Gastrocnemius medialis (tissue), 4 donors: ENCODE results near the gene C12orf56.

Experiments used
- POLR2A ChIP-seq, 2 donors: fragments of 450-650 bp; IDR thresholded peaks; one replicate each; pipeline ENCODE4 v1.6.1; 2017; ENCODE audit warnings: antibody characterized with exemption in 2 of 2, mild to moderate bottlenecking in 2 of 2, moderate library complexity in 2 of 2
- TF ChIP-seq, protein P1 (sequence below), 5 experiments: fragments of 450-650 bp in 3 of 5; fragments of 200-600 bp in 2 of 5; sonication (generic) in 2 of 5; IDR thresholded peaks in 4 of 5; conservative IDR thresholded peaks in 1 of 5; 1 replicate in 4 of 5; 2 replicates in 1 of 5; pipeline ENCODE4 v1.5.1; 2016 to 2019; ENCODE audit warnings: antibody characterized with exemption in 5 of 5, mild to moderate bottlenecking in 3 of 5, moderate library complexity in 3 of 5

DNA sequence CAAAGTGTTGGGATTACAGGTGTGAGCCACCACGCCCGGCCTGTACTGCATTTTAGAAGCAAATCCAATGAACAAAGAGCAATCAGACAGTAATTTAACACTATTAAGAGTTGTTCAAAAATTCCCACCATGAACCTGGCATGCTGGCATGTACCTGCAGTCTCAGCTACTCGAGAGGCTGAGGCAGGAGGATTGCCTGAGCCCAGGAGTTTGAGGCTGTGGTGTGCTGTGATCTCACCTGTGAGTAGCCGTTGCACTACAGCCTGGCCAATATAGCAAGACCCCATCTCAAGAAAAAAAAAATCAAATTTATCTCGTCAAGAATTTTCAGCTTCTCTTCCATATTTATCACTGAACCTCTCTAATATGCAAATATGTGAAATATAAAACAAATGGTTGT is 128.7 kb downstream of the C12orf56 start:
- TF ChIP-seq, protein P1, sequence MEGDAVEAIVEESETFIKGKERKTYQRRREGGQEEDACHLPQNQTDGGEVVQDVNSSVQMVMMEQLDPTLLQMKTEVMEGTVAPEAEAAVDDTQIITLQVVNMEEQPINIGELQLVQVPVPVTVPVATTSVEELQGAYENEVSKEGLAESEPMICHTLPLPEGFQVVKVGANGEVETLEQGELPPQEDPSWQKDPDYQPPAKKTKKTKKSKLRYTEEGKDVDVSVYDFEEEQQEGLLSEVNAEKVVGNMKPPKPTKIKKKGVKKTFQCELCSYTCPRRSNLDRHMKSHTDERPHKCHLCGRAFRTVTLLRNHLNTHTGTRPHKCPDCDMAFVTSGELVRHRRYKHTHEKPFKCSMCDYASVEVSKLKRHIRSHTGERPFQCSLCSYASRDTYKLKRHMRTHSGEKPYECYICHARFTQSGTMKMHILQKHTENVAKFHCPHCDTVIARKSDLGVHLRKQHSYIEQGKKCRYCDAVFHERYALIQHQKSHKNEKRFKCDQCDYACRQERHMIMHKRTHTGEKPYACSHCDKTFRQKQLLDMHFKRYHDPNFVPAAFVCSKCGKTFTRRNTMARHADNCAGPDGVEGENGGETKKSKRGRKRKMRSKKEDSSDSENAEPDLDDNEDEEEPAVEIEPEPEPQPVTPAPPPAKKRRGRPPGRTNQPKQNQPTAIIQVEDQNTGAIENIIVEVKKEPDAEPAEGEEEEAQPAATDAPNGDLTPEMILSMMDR (IDR thresholded peaks at IDR 0.05 in 4 of 5, conservative IDR thresholded peaks at IDR 0.05 in 1 of 5), result no peak
- TF ChIP-seq POLR2A (IDR thresholded peaks at IDR 0.05), result no peak
